ENCODE data around the gene CDK18. TPM values are rescaled to one million over a fixed set of nuclear protein-coding genes. Genes with fewer than 3 reads are reported as not detected.

Gene CDK18
- polyA plus RNA-seq, 1 donor from 2014 or later, result not detected

DNA sequence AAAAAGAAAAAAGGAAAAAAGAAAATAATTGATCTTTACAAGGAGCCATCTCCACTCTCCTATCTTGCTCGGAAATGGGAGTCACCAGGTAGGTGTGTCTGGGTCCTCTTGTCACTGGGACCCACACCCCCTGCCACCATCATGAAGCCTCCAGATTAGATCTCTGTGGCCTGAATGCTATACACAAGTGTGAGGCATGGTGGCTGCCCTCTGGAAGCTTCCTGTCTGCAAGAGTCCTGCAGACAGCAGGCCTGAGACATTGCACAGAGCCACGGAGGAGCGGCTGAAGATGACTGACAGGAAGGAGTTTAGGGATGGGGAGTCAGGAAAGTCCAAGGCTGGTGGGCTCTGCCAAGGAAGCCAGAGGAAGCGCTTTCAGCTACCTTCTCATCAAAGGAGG lies 16.2 kb downstream of the CDK18 start:
- Histone ChIP-seq H3K9ac (ENCODE audit: low read length) (no peak overlapping the region), H2AFZ (ENCODE audit: low read depth, low read length) (no peak overlapping the region), H3K9me2 (ENCODE audit: insufficient read depth, low read length) (no peaks in the 10 kb centered on the region), H3K36me3 (ENCODE audit: insufficient read depth, low read length) (no peaks in the 10 kb centered on the region), H4K20me1 (ENCODE audit: insufficient read depth) (no peaks in the 10 kb centered on the region), H3K27ac (ENCODE audit: low read length) (no peak overlapping the region), H3K4me3 (ENCODE audit: low read length) (no peak overlapping the region), H3F3A (ENCODE audit: insufficient read depth, low read length, poor library complexity, severe bottlenecking) (no peaks in the 10 kb centered on the region), H3K79me2 (replicated peaks; ENCODE audit: insufficient read depth, low read length) (no peaks in the 10 kb centered on the region), H3K9me3 (ENCODE audit: low read length) (no peaks in the 10 kb centered on the region), H3K4me2 (ENCODE audit: low read length) (no peak overlapping the region), H3K27me3 (ENCODE audit: insufficient read depth, low read depth, low read length) (no peaks in the 10 kb centered on the region)
- TF ChIP-seq, protein P1, sequence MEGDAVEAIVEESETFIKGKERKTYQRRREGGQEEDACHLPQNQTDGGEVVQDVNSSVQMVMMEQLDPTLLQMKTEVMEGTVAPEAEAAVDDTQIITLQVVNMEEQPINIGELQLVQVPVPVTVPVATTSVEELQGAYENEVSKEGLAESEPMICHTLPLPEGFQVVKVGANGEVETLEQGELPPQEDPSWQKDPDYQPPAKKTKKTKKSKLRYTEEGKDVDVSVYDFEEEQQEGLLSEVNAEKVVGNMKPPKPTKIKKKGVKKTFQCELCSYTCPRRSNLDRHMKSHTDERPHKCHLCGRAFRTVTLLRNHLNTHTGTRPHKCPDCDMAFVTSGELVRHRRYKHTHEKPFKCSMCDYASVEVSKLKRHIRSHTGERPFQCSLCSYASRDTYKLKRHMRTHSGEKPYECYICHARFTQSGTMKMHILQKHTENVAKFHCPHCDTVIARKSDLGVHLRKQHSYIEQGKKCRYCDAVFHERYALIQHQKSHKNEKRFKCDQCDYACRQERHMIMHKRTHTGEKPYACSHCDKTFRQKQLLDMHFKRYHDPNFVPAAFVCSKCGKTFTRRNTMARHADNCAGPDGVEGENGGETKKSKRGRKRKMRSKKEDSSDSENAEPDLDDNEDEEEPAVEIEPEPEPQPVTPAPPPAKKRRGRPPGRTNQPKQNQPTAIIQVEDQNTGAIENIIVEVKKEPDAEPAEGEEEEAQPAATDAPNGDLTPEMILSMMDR (IDR thresholded peaks at IDR 0.05; ENCODE audit: poor library complexity, severe bottlenecking), result no peak

DNA sequence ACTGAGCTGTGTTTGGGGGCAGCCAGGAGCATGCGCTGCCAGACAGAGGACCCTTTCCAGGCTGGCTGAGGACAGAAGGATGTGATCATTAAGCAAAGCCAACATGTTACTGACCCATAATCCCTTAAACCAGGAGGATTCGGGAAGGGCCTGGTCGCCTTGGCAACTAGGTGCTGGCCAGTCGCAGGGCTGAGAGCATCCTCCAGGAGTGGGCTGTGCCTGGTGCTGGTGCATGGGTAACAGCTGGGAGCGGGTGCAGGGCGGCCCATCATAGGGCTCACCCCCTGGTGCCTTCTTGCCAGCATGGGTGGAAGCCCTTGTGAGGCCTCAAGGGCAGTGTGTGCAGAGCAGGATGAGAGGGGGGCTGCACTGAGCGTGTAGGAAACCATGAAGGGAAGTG lies 17.2 kb downstream of the CDK18 start:
- no peaks in the 10 kb centered on the region for H4K20me1 ChIP-seq (ENCODE audit: insufficient read depth)
- H3K27ac ChIP-seq (ENCODE audit: low read length), result no peak overlapping the region
- H3K9me2 ChIP-seq (ENCODE audit: insufficient read depth, low read length), result no peaks in the 10 kb centered on the region
- no peak overlapping the region for H3K9ac ChIP-seq (ENCODE audit: low read length)
- no peaks in the 10 kb centered on the region for H3F3A ChIP-seq (ENCODE audit: insufficient read depth, low read length, poor library complexity, severe bottlenecking)
- H2AFZ ChIP-seq (ENCODE audit: low read depth, low read length), result no peak overlapping the region
- H3K4me2 ChIP-seq (ENCODE audit: low read length), result no peak overlapping the region
- TF ChIP-seq MXI1 (conservative IDR thresholded peaks at IDR 0.05; ENCODE audit: poor library complexity, severe bottlenecking) (no peak), TAF1 (IDR thresholded peaks at IDR 0.05; ENCODE audit: low read depth) (no peak), RAD21 (conservative IDR thresholded peaks at IDR 0.05) (no peak), SMC3 (conservative IDR thresholded peaks at IDR 0.05; ENCODE audit: poor library complexity) (no peak), EP300 (conservative IDR thresholded peaks at IDR 0.05; ENCODE audit: poor library complexity, severe bottlenecking) (no peak), EZH2 (IDR thresholded peaks at IDR 0.05; ENCODE audit: borderline replicate concordance, insufficient read depth, low read length, poor library complexity, severe bottlenecking) (no peak), POLR2AphosphoS5 (IDR thresholded peaks at IDR 0.05) (no peak)
- TF ChIP-seq, protein P1 (IDR thresholded peaks at IDR 0.05; ENCODE audit: poor library complexity, severe bottlenecking), result no peak
- TF ChIP-seq, protein P2, sequence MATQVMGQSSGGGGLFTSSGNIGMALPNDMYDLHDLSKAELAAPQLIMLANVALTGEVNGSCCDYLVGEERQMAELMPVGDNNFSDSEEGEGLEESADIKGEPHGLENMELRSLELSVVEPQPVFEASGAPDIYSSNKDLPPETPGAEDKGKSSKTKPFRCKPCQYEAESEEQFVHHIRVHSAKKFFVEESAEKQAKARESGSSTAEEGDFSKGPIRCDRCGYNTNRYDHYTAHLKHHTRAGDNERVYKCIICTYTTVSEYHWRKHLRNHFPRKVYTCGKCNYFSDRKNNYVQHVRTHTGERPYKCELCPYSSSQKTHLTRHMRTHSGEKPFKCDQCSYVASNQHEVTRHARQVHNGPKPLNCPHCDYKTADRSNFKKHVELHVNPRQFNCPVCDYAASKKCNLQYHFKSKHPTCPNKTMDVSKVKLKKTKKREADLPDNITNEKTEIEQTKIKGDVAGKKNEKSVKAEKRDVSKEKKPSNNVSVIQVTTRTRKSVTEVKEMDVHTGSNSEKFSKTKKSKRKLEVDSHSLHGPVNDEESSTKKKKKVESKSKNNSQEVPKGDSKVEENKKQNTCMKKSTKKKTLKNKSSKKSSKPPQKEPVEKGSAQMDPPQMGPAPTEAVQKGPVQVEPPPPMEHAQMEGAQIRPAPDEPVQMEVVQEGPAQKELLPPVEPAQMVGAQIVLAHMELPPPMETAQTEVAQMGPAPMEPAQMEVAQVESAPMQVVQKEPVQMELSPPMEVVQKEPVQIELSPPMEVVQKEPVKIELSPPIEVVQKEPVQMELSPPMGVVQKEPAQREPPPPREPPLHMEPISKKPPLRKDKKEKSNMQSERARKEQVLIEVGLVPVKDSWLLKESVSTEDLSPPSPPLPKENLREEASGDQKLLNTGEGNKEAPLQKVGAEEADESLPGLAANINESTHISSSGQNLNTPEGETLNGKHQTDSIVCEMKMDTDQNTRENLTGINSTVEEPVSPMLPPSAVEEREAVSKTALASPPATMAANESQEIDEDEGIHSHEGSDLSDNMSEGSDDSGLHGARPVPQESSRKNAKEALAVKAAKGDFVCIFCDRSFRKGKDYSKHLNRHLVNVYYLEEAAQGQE (IDR thresholded peaks at IDR 0.05; ENCODE audit: borderline replicate concordance), result no peak
- no peaks in the 10 kb centered on the region for H3K36me3 ChIP-seq (ENCODE audit: insufficient read depth, low read length)
- H3K9me3 ChIP-seq (ENCODE audit: low read length), result no peaks in the 10 kb centered on the region
- H3K27me3 ChIP-seq (ENCODE audit: insufficient read depth, low read depth, low read length), result no peaks in the 10 kb centered on the region
- no peaks in the 10 kb centered on the region for H3K79me2 ChIP-seq (replicated peaks; ENCODE audit: insufficient read depth, low read length)
- no peak overlapping the region for H3K4me3 ChIP-seq (ENCODE audit: low read length)

Measured in neural cell (in vitro differentiated cells).